SJSA1 (cell line): Measurements from ENCODE around the gene TMEM243. TPM values are rescaled to one million over a fixed set of nuclear protein-coding genes. Genes with fewer than 3 reads are reported as not detected.
"Not testable (repeated sequence)": the region's sequence is repeated elsewhere in the genome, so short reads cannot be mapped to it uniquely, and the experiment has no call there.

Experiments
- DNase-seq, 2 experiments: peaks; one replicate each; pipeline ENCODE4 v3.0.0-alpha.2; 2015 to 2020; ENCODE audit warnings: low spot score in 2 of 2, low read depth in 1 of 2
- H3K27ac ChIP-seq: fragments of 250-450 bp; sonication (Bioruptor Pico); 2 replicates; pipeline ENCODE4 v1.5.1; 2020; ENCODE audit warnings: mild to moderate bottlenecking, moderate library complexity
- H3K27me3 ChIP-seq: fragments of 250-450 bp; sonication (Bioruptor Pico); replicated peaks from 2 replicates; pipeline ENCODE4 v1.5.1; 2020; ENCODE audit warnings: mild to moderate bottlenecking, moderate library complexity
- H3K36me3 ChIP-seq: fragments of 250-450 bp; sonication (Bioruptor Pico); 2 replicates; pipeline ENCODE4 v1.5.1; 2020; ENCODE audit warnings: mild to moderate bottlenecking
- H3K4me1 ChIP-seq: fragments of 250-450 bp; sonication (Bioruptor Pico); replicated peaks from 2 replicates; pipeline ENCODE4 v1.6.1; 2021; ENCODE audit warnings: mild to moderate bottlenecking
- H3K4me3 ChIP-seq: fragments of 250-450 bp; sonication (Bioruptor Pico); 2 replicates; pipeline ENCODE4 v1.5.1; 2020; ENCODE audit warnings: mild to moderate bottlenecking
- H3K9me3 ChIP-seq: fragments of 250-450 bp; sonication (Bioruptor Pico); replicated peaks from 2 replicates; pipeline ENCODE4 v1.5.1; 2020; ENCODE audit warnings: mild to moderate bottlenecking
- total RNA-seq: library from RNA; depleted of rRNA; stranded (reverse); fragments of >200 nt; shearing (Covaris generic); gene quantifications from 2 replicates; pipeline ENCODE4 v1.2.3, GENCODE V29; 2014

TMEM243 gene
- total RNA-seq, 1 experiment from 2014 or later, result 69.9 TPM

- peak; percentile 71 to 73 for DNase-seq
- Histone ChIP-seq H3K36me3 (peaks cover 25% of the 10 kb centered on the region), H3K27ac (peak overlapping the region; percentile 55), H3K9me3 (no peaks in the 10 kb centered on the region), H3K27me3 (no peaks in the 10 kb centered on the region), H3K4me1 (peaks cover 30% of the 10 kb centered on the region), H3K4me3 (peak overlapping the region; percentile 72)
Observed at GRCh38 chr7:87220026-87220733, 648 bp upstream of the TMEM243 start.

- peak overlapping the region; percentile 72 for H3K4me3 ChIP-seq
- peak overlapping the region; percentile 55 for H3K27ac ChIP-seq
- no peaks in the 10 kb centered on the region for H3K27me3 ChIP-seq
- H3K36me3 ChIP-seq, result peaks cover 28% of the 10 kb centered on the region
- H3K9me3 ChIP-seq, result no peaks in the 10 kb centered on the region
- peaks cover 42% of the 10 kb centered on the region for H3K4me1 ChIP-seq
- DNase-seq, result peak; percentile 53 to 60
Observed at GRCh38 chr7:87218796-87219544, 562 bp downstream of the TMEM243 start.

- Histone ChIP-seq H3K36me3 (peaks cover 28% of the 10 kb centered on the region), H3K4me1 (peaks cover 51% of the 10 kb centered on the region), H3K4me3 (peak overlapping the region; percentile 72; the same call in 1 of the 2 replicates)
Observed at GRCh38 chr7:87217983-87218653, 1.4 kb downstream of the TMEM243 start.

GRCh38 chr7:87216701-87217508, 2.6 kb downstream of the TMEM243 start:
- H3K4me1 ChIP-seq, result peaks cover 63% of the 10 kb centered on the region
- H3K27ac ChIP-seq, result peak overlapping the region; percentile 57
- no peaks in the 10 kb centered on the region for H3K27me3 ChIP-seq
- no peaks in the 10 kb centered on the region for H3K9me3 ChIP-seq
- no peak overlapping the region for H3K4me3 ChIP-seq
- H3K36me3 ChIP-seq, result peaks cover 39% of the 10 kb centered on the region
- no peak for DNase-seq

More at GRCh38 chr7:87217983-87218653, 1.4 kb downstream of the TMEM243 start:
- DNase-seq, result no peak
- Histone ChIP-seq H3K27ac (no peak overlapping the region), H3K9me3 (no peaks in the 10 kb centered on the region), H3K27me3 (no peaks in the 10 kb centered on the region)

GRCh38 chr7:87215046-87215445, 4.5 kb downstream of the TMEM243 start:
- Histone ChIP-seq H3K4me1 (peaks cover 68% of the 10 kb centered on the region), H3K27me3 (no peaks in the 10 kb centered on the region), H3K4me3 (no peak overlapping the region), H3K27ac (peak overlapping the region; percentile 70), H3K9me3 (no peaks in the 10 kb centered on the region), H3K36me3 (peaks cover 55% of the 10 kb centered on the region)
- no peak for DNase-seq

- Histone ChIP-seq H3K4me1 (peaks cover 68% of the 10 kb centered on the region), H3K36me3 (peaks cover 51% of the 10 kb centered on the region), H3K27ac (peak overlapping the region; percentile 70), H3K9me3 (no peaks in the 10 kb centered on the region), H3K27me3 (no peaks in the 10 kb centered on the region), H3K4me3 (no peak overlapping the region)
- peak; percentile 74 to 89 for DNase-seq
Observed at GRCh38 chr7:87213811-87214210, 5.7 kb downstream of the TMEM243 start.

GRCh38 chr7:87213252-87213651, 6.3 kb downstream of the TMEM243 start:
- Histone ChIP-seq H3K9me3 (no peaks in the 10 kb centered on the region), H3K27me3 (no peaks in the 10 kb centered on the region), H3K27ac (peak overlapping the region; percentile 70), H3K4me1 (peaks cover 68% of the 10 kb centered on the region), H3K36me3 (peaks cover 55% of the 10 kb centered on the region), H3K4me3 (no peak overlapping the region)
- DNase-seq, result no peak

- DNase-seq, result no peak
- Histone ChIP-seq H3K27me3 (no peaks in the 10 kb centered on the region), H3K4me3 (no peak overlapping the region), H3K4me1 (peaks cover 64% of the 10 kb centered on the region), H3K27ac (peak overlapping the region; percentile 70), H3K36me3 (peaks cover 54% of the 10 kb centered on the region), H3K9me3 (no peaks in the 10 kb centered on the region)
Observed at GRCh38 chr7:87212498-87212897, 7.0 kb downstream of the TMEM243 start.

- no peak overlapping the region for H3K27ac ChIP-seq
- no peaks in the 10 kb centered on the region; the same call in 1 of the 2 replicates for H3K27me3 ChIP-seq
- H3K4me1 ChIP-seq, result peaks cover 61% of the 10 kb centered on the region
- H3K4me3 ChIP-seq, result no peak overlapping the region
- no peak for DNase-seq
- peaks cover 59% of the 10 kb centered on the region for H3K36me3 ChIP-seq
- H3K9me3 ChIP-seq, result peaks cover 13% of the 10 kb centered on the region
Observed at GRCh38 chr7:87210506-87210905, 9.0 kb downstream of the TMEM243 start.

- no peak overlapping the region for H3K27ac ChIP-seq
- peaks cover 50% of the 10 kb centered on the region for H3K4me1 ChIP-seq
- peaks cover 66% of the 10 kb centered on the region for H3K36me3 ChIP-seq
Observed at GRCh38 chr7:87209295-87209924, 10.1 kb downstream of the TMEM243 start.

GRCh38 chr7:87206361-87206760, 13.2 kb downstream of the TMEM243 start:
- H3K4me1 ChIP-seq, result peaks cover 20% of the 10 kb centered on the region
- peaks cover 21% of the 10 kb centered on the region for H3K9me3 ChIP-seq
- H3K36me3 ChIP-seq, result peaks cover 73% of the 10 kb centered on the region
- no peak overlapping the region for H3K4me3 ChIP-seq
- no peak for DNase-seq
- peaks cover 3% of the 10 kb centered on the region; the same call in 1 of the 2 replicates for H3K27me3 ChIP-seq
- H3K27ac ChIP-seq, result no peak overlapping the region

More at GRCh38 chr7:87209295-87209924, 10.1 kb downstream of the TMEM243 start:
- Histone ChIP-seq H3K27me3 (no peaks in the 10 kb centered on the region; the same call in 1 of the 2 replicates), H3K4me3 (no peak overlapping the region), H3K9me3 (peaks cover 21% of the 10 kb centered on the region)
- no peak for DNase-seq

- not testable (repeated sequence) for H3K27ac ChIP-seq, DNase-seq, H3K4me3 ChIP-seq, H3K27me3 ChIP-seq
- Histone ChIP-seq H3K36me3 (peaks cover 73% of the 10 kb centered on the region), H3K9me3 (peaks cover 21% of the 10 kb centered on the region), H3K4me1 (peaks cover 13% of the 10 kb centered on the region)
Observed at GRCh38 chr7:87205701-87206100, 13.8 kb downstream of the TMEM243 start.

- DNase-seq, result no peak
- Histone ChIP-seq H3K4me1 (peaks cover 11% of the 10 kb centered on the region), H3K9me3 (peaks cover 21% of the 10 kb centered on the region), H3K27ac (no peak overlapping the region), H3K4me3 (no peak overlapping the region), H3K36me3 (peaks cover 74% of the 10 kb centered on the region), H3K27me3 (peaks cover 3% of the 10 kb centered on the region; the same call in 1 of the 2 replicates)
Observed at GRCh38 chr7:87204933-87205332, 14.6 kb downstream of the TMEM243 start.
